GM18511 (cell line): ENCODE results near the gene AOAH.

Experiments
- ATAC-seq: cut with Tn5 transposase; IDR thresholded peaks from one replicate; pipeline ENCODE4 v1.9.1; 2021; ENCODE audit warnings: mild to moderate bottlenecking, moderate library complexity; ENCODE audit not compliant: unreplicated experiment

AOAH gene

GRCh38 chr7:36635091-36635490 is 89.2 kb downstream of the AOAH start:
- ATAC-seq = no peak

- ATAC-seq = no peak
Observed at GRCh38 chr7:36633377-36633776, 90.9 kb downstream of the AOAH start.

DNA sequence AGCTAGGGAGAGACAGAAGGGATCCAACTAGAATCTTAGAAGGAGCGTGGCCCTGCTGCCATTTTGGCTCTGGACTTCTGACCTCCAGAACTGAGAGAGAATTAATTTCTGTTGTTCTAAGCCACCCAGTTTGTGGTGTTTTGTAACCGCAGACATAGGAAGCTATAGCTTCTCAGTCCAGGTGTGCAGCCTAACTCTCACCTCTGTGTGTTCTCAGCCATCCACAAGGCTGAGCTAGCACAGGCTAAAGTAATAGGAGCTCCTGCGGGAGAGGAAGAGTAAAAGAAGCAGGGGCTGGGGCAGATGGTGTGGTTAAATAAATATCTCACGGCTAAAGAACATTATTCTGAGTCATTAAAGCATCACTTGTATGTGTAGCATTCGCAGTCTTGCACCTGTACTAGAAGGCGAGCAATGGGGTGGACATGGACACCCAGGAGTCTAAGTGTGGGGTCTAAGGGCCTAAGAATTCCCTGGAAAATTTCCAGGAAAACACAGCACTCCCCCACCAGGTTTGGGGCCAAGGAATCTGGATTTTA is 94.1 kb downstream of the AOAH start:
- no peak for ATAC-seq

DNA sequence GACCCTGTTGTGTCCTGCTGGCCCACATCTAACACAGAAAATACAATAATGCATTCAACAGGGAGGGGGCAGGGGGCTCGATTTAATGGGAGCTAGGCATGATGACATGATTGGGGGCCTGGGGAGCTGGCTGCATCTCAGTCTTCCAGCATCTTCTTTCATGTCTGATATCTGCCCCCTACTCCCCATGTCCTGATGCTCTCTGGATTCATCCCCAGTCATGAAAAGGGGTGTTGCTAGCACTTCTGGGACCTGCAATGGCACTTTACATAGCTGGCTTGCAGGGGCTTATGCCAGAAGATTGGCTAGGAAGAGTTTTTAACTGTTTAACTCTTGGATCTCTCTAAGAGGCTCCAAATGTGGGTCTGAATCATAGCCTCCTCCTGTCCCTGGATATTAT is 94.9 kb downstream of the AOAH start:
- no peak for ATAC-seq

- no peak for ATAC-seq
Observed at GRCh38 chr7:36627836-36628235, 96.5 kb downstream of the AOAH start.

GRCh38 chr7:36626111-36626510 is 98.2 kb downstream of the AOAH start:
- ATAC-seq = no peak

GRCh38 chr7:36625247-36625646 is 99.0 kb downstream of the AOAH start:
- no peak for ATAC-seq

DNA sequence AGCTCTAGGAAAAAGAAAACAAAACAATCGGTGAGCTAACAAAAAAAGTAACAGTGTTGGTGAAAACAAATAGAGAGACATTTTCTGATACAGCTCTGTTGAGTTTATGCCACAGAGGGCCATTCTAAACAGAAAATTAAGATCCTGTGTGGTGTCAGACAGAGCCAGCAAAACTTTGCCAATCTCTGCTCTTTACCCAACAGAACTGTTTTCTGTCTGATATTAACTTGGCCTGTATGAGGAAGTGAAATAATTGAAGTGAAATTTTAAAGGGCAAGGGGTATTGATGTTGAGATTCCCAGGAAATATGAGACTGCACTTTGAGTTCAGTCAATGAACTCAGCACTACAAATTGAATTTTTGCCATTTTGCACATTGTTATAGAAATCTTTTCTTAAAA is 101.0 kb downstream of the AOAH start:
- ATAC-seq = no peak

GRCh38 chr7:36621396-36621795 is 102.9 kb downstream of the AOAH start:
- ATAC-seq = no peak

DNA sequence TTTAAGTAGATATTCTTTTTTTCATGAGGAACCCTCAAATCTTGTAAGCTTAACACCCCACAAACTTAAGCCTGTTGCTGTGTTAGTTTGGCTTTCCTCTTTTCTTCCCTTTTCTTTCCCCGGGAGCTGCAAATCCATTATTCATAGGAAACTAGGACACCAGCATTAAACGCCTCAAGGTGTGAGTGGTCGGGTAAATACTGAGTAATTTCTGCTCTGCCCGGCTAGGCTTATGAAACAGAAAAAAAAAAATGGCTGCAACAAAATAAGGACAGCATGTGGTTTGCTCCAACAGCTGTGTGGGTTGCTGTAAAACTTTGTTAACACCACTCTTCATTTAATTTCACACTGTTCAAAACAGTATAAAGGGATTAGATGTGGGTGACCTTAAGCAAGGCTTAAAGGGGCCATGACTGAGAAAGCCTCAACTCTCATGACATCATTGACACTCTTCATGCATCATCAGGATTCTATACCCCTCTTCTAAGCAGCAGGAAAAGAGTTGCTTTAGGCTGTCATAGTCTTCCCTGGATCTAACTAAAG is 104.1 kb downstream of the AOAH start:
- no peak for ATAC-seq

GRCh38 chr7:36617408-36617807 is 106.9 kb downstream of the AOAH start:
- ATAC-seq = no peak

GRCh38 chr7:36615852-36616540 is 108.3 kb downstream of the AOAH start:
- ATAC-seq = no peak

DNA sequence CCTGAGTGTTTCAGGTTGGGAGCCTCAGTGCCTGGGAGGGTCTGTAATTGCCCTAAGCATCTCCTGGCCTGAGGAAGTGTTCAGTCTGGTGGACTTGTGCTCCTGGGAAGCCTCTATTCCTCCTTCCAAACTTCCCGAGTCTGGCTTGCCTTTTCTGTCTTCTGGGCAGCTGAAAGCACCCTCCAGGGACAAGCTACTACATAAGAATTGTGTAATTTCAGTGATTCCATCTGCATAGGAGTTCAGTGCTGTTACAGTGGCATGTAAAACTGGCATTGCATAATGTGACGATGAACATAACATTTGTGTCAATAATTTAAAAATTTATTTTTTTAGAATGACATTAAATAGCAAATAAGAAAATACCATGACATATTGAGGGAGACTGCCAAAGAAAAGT is 109.3 kb downstream of the AOAH start:
- ATAC-seq = no peak

GRCh38 chr7:36613031-36613614 is 111.2 kb downstream of the AOAH start:
- ATAC-seq = no peak

GRCh38 chr7:36611703-36612102 is 112.6 kb downstream of the AOAH start:
- ATAC-seq = no peak

DNA sequence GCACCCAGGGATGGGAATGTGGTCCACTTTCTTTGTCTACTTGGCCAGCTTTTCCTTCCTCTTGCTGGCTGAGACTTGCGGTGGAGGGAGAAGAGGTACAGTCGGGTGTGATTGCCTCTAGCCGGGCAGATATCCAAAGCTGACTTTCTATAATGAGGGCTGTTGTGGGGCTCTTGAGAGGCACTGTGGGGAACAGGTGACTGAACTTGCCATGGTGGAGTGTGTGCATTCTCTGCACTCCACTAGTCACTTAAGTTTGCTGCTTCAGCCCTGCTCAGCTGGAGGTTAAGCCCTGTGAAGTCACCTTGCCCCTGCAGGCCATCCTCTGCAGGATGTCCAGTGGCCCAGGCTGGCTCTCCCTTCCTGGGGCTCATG is 116.6 kb downstream of the AOAH start:
- ATAC-seq = no peak

DNA sequence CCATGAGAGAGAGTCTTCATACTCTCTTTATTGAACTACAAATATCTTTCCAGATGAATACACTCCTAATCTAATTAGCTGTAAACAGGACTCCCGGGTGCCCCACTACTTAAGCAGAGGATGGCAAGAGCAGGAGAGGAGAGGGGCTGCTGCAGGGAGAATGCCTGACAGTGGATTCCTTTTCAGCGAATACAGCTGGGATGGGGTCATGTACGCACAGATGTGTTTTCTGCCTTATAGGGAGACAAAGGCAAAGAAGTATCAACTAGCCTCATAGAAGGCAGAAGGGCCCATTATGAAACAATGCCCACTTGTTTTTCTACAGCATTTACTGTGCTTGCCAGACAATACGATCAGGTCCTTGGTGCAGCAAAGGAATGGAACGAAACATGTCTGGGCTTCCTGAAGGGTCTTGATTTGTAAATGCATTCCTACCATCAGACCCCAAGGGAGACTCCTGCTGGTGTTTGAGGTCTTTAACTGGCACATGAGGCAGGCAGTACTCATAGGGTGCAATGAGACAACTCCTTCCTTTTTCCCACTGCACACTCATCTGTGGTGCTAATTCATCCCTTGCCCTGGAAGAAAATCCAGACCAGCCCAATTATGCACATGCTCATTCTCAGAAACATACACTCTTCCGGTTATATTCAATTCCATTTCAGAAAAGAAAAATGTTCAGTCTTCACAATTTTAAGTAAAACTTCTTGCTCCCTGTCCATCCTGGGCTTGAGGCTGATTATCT is 117.1 kb downstream of the AOAH start:
- ATAC-seq = no peak

GRCh38 chr7:36606153-36606975 is 117.9 kb downstream of the AOAH start:
- ATAC-seq = no peak

GRCh38 chr7:36605261-36606051 is 118.8 kb downstream of the AOAH start:
- ATAC-seq = no peak

- no peak for ATAC-seq
Observed at GRCh38 chr7:36604806-36605205, 119.5 kb downstream of the AOAH start.
